Esophagus squamous epithelium (tissue), 5 donors: ENCODE results near the gene SOX6. TPM values are rescaled to one million over a fixed set of nuclear protein-coding genes. Genes with fewer than 3 reads are reported as not detected.

ENCODE experiments used
- DNase-seq: peaks from one replicate; lab custom pipeline; 2025; lab: John Stamatoyannopoulos, UW
- H3K27ac ChIP-seq, 4 donors: fragments of 200-600 bp; sonication (generic); one replicate each; pipeline ENCODE4 v1.5.1; 2016 to 2019; ENCODE audit warnings: mild to moderate bottlenecking in 1 of 4
- H3K27me3 ChIP-seq, 4 donors: fragments of 200-600 bp; sonication (generic); 1 replicate in 3 of 4; 2 replicates in 1 of 4; pipeline versions ENCODE4 v1.5.1 to v1.6.0; 2017 to 2021; ENCODE audit warnings: antibody characterized with exemption in 1 of 4
- H3K36me3 ChIP-seq, 3 donors: fragments of 200-600 bp; sonication (generic); one replicate each; pipeline ENCODE4 v1.5.1; 2016 to 2019
- H3K4me1 ChIP-seq, 3 donors: fragments of 200-600 bp; sonication (generic); one replicate each; pipeline ENCODE4 v1.5.1; 2017 to 2019
- H3K4me3 ChIP-seq, 4 donors: fragments of 200-600 bp; sonication (generic); 1 replicate in 3 of 4; 2 replicates in 1 of 4; pipeline ENCODE4 v1.5.1; 2016 to 2019; ENCODE audit warnings: mild to moderate bottlenecking in 2 of 4, moderate library complexity in 1 of 4
- H3K9me3 ChIP-seq, 3 donors: fragments of 200-600 bp; sonication (generic); one replicate each; pipeline ENCODE4 v1.5.1; 2016 to 2019
- CTCF ChIP-seq, 6 experiments: fragments of 450-650 bp in 4 of 6; fragments of 200-600 bp in 2 of 6; sonication (generic) in 2 of 6; IDR thresholded peaks; one replicate each; pipeline ENCODE4 v1.5.1; 2016 to 2019; ENCODE audit warnings: antibody characterized with exemption in 6 of 6, mild to moderate bottlenecking in 4 of 6, moderate library complexity in 4 of 6
- POLR2A ChIP-seq, 4 donors: fragments of 450-650 bp; IDR thresholded peaks; one replicate each; pipeline ENCODE4 v1.6.1; 2017; ENCODE audit warnings: antibody characterized with exemption in 4 of 4, mild to moderate bottlenecking in 4 of 4, moderate library complexity in 3 of 4
- WGBS, 2 donors: methylation state at CpG; one replicate each; pipeline ENCODE4 v1.1.5; 2018; 5-methylcytosine and 5-hydroxymethylcytosine counted together
- intact Hi-C: fragments of 100-400 bp; cut with DNase I; formaldehyde crosslinking; loops from one replicate; pipeline ENCODE4 v1.15.0; 2022
- total RNA-seq, 4 donors: library from RNA; depleted of rRNA; stranded (reverse); fragments of >200 nt; gene quantifications; one replicate each; pipeline ENCODE4 v1.1.0, GENCODE V29; 2016
- donor health status: DM: yes; HTN: yes; CAD: no.

SOX6 gene
- total RNA-seq, 4 donors from 2014 or later, result 7.8 to 16.0 (median 10.6) TPM

GRCh38 chr11:15920856-15921629 lies 435.3 kb downstream of the SOX6 start:
- intact Hi-C loops, result no loop called here
- DNase-seq, result no peak

GRCh38 chr11:15918674-15919073 lies 437.7 kb downstream of the SOX6 start:
- H3K36me3 ChIP-seq, result no peaks in the 10 kb centered on the region
- no peaks in the 10 kb centered on the region for H3K27me3 ChIP-seq
- no peaks in the 10 kb centered on the region for H3K4me1 ChIP-seq
- TF ChIP-seq POLR2A (IDR thresholded peaks at IDR 0.05) (no peak), CTCF (IDR thresholded peaks at IDR 0.05) (no peak)
- WGBS, 2 donors, result 56 to 80% methylated on average over 1 of the region's 1 CpG
- no peaks in the 10 kb centered on the region for H3K9me3 ChIP-seq
- intact Hi-C loops, result no loop called here
- no peak for DNase-seq
- no peak overlapping the region for H3K4me3 ChIP-seq
- no peak overlapping the region for H3K27ac ChIP-seq

More at GRCh38 chr11:15920856-15921629, 435.3 kb downstream of the SOX6 start:
- H3K36me3 ChIP-seq, result no peaks in the 10 kb centered on the region
- WGBS, 2 donors, result 64 to 90% methylated on average over 1 to 4 of the region's 6 CpGs
- H3K27me3 ChIP-seq, result no peaks in the 10 kb centered on the region
- no peaks in the 10 kb centered on the region for H3K9me3 ChIP-seq
- H3K27ac ChIP-seq, result no peak overlapping the region
- no peak for TF ChIP-seq CTCF (IDR thresholded peaks at IDR 0.05)
- TF ChIP-seq POLR2A (IDR thresholded peaks at IDR 0.05), result no peak
- H3K4me3 ChIP-seq, result no peak overlapping the region
- H3K4me1 ChIP-seq, result no peaks in the 10 kb centered on the region

GRCh38 chr11:15918212-15918611 lies 438.1 kb downstream of the SOX6 start:
- TF ChIP-seq POLR2A (IDR thresholded peaks at IDR 0.05) (no peak), CTCF (IDR thresholded peaks at IDR 0.05) (no peak)
- H3K27ac ChIP-seq, result no peak overlapping the region
- intact Hi-C loops, result no loop called here
- DNase-seq, result no peak
- no peaks in the 10 kb centered on the region for H3K36me3 ChIP-seq
- 92 to 100% methylated on average over 1 to 2 of the region's 2 CpGs for WGBS, 2 donors
- H3K9me3 ChIP-seq, result no peaks in the 10 kb centered on the region
- H3K27me3 ChIP-seq, result no peaks in the 10 kb centered on the region
- H3K4me3 ChIP-seq, result no peak overlapping the region
- no peaks in the 10 kb centered on the region for H3K4me1 ChIP-seq
